K562 (cell line): ENCODE data around the gene CRTC3. TPM values are rescaled to one million over a fixed set of nuclear protein-coding genes. Genes with fewer than 3 reads are reported as not detected.
A peak's percentile ranks its signal among the peaks of the same experiment; 100 is the strongest.

Source experiments
- ATAC-seq: fragments of 200-7000 bp; cut with Tn5 transposase; 3 replicates; pipeline ENCODE4 v1.9.1; 2020; ENCODE audit warnings: moderate library complexity
- BruUV-seq: library from RNA; stranded (reverse); fragments of 400-500 nt; replicated peaks from 2 replicates; lab custom pipeline; 2021; lab: Mats Ljungman, UMichigan
- CTCF ChIA-PET: fragments of 300-600 bp; formaldehyde crosslinking; extraction: SDS; loops from one replicate; lab custom pipeline; 2021; ENCODE audit warnings: low intra/inter-chr PET ratio; lab: Yijun Ruan, JAX
- POLR2A ChIA-PET: fragments of 300-600, 350-650 bp; sonication (Branson Sonifier 250); formaldehyde crosslinking; extraction: SDS; loops from one replicate; lab custom pipeline; 2021; ENCODE audit warnings: antibody characterized with exemption, inconsistent platforms; lab: Yijun Ruan, JAX
- DNase-seq, 4 experiments: peaks; one replicate each; pipeline versions ENCODE4 v3.0.0 to v3.0.0-alpha.2; 2011 to 2018; ENCODE audit warnings: low spot score in 3 of 4, mixed read lengths in 3 of 4; ENCODE audit errors: extremely low read depth in 1 of 4
- FAIRE-seq: peaks from 2 replicates; lab custom pipeline; 2011; peaks lifted over from hg19 to GRCh38; lab: Jason Lieb, UNC
- H2AFZ ChIP-seq: 2 replicates; pipeline ENCODE4 v1.6.0; 2011; ENCODE audit warnings: low read depth, low read length, control low read depth, inconsistent platforms
- H3K27ac ChIP-seq: fragments of 200-600 bp; 3 replicates; pipeline ENCODE4 v1.8.0; 2011; ENCODE audit warnings: low read depth, mild to moderate bottlenecking, control low read depth, inconsistent platforms, low read length, moderate library complexity, mixed read lengths; ENCODE audit errors: extremely low read depth
- H3K27me3 ChIP-seq, 2 experiments: fragments of 300-600 bp in 1 of 2; 2 replicates in 1 of 2; 3 replicates in 1 of 2; pipeline versions ENCODE4 v1.6.0 to v1.8.0; 2011; ENCODE audit warnings: inconsistent platforms in 2 of 2, low read length in 2 of 2, mild to moderate bottlenecking in 1 of 2, mixed read lengths in 1 of 2, moderate library complexity in 1 of 2; ENCODE audit not compliant: control insufficient read depth in 2 of 2, insufficient read depth in 2 of 2
- H3K36me3 ChIP-seq: fragments of 300-600 bp; 3 replicates; pipeline ENCODE4 v1.8.0; 2011; ENCODE audit warnings: mild to moderate bottlenecking, low read length, inconsistent platforms; ENCODE audit not compliant: control insufficient read depth, insufficient read depth
- H3K4me1 ChIP-seq, 2 experiments: fragments of 200-600 bp in 1 of 2; replicated peaks in 1 of 2; 2 replicates in 1 of 2; 3 replicates in 1 of 2; pipeline versions ENCODE4 v1.5.1 to v1.8.0; 2011; ENCODE audit warnings: inconsistent platforms in 2 of 2, low read length in 2 of 2, mild to moderate bottlenecking in 1 of 2, mixed read lengths in 1 of 2, moderate library complexity in 1 of 2; ENCODE audit not compliant: control insufficient read depth in 2 of 2, insufficient read depth in 2 of 2
- H3K4me2 ChIP-seq: 2 replicates; pipeline ENCODE4 v1.6.1; 2011; ENCODE audit warnings: low read length, control low read depth, inconsistent platforms, mixed read lengths; ENCODE audit not compliant: insufficient read depth
- H3K4me3 ChIP-seq: fragments of 200-600 bp; sonication (generic), shearing (Covaris generic); 2 replicates; pipeline ENCODE4 v1.5.1; 2016; ENCODE audit warnings: control low read depth, inconsistent platforms
- H3K79me2 ChIP-seq: fragments of 200-600 bp; 3 replicates; pipeline ENCODE4 v1.8.0; 2011; ENCODE audit warnings: low read length, inconsistent platforms; ENCODE audit not compliant: control insufficient read depth, insufficient read depth
- H3K9ac ChIP-seq, 2 experiments: 2 replicates each; pipeline versions ENCODE4 v1.6.0 to v1.6.1; 2011; ENCODE audit warnings: low read depth in 2 of 2, low read length in 2 of 2, control low read depth in 1 of 2, inconsistent platforms in 1 of 2, mild to moderate bottlenecking in 1 of 2, mixed read lengths in 1 of 2; ENCODE audit not compliant: insufficient read depth in 1 of 2
- H3K9me1 ChIP-seq: one replicate; pipeline ENCODE4 v1.6.0; 2011; ENCODE audit warnings: inconsistent platforms, mild to moderate bottlenecking, low read length, moderate library complexity; ENCODE audit not compliant: control insufficient read depth, insufficient read depth
- H3K9me3 ChIP-seq: replicated peaks from 2 replicates; pipeline ENCODE4 v1.5.1; 2011; ENCODE audit warnings: low read depth, low read length, inconsistent platforms; ENCODE audit not compliant: control insufficient read depth, insufficient read depth
- H4K20me1 ChIP-seq: replicated peaks from 2 replicates; pipeline ENCODE4 v1.6.1; 2011; ENCODE audit warnings: low read length, inconsistent platforms, mixed read lengths; ENCODE audit not compliant: control insufficient read depth, insufficient read depth
- ATF4 ChIP-seq: fragments of 450-650 bp; formaldehyde crosslinking; IDR thresholded peaks from 2 replicates; pipeline ENCODE4 v1.4.0; 2022; ENCODE audit warnings: mild to moderate bottlenecking, moderate library complexity
- BRD9 ChIP-seq: fragments of 450-650 bp; IDR thresholded peaks from 2 replicates; pipeline ENCODE4 v1.6.1; 2018; ENCODE audit warnings: low read depth; ENCODE audit not compliant: partially characterized antibody
- CBFB ChIP-seq: sonication (generic); formaldehyde crosslinking; IDR thresholded peaks from 2 replicates; pipeline ENCODE4 v1.4.0; 2020; ENCODE audit warnings: mild to moderate bottlenecking, missing genetic modification reagents
- CEBPB ChIP-seq: fragments of 450-650 bp; IDR thresholded peaks from 2 replicates; pipeline ENCODE4 v1.6.1; 2016; ENCODE audit warnings: missing genetic modification characterization, missing compliant biosample characterization
- CEBPZ ChIP-seq: fragments of 150-350 bp; IDR thresholded peaks from 2 replicates; pipeline ENCODE4 v1.6.1; 2014; ENCODE audit warnings: low read depth, mild to moderate bottlenecking, low read length, borderline replicate concordance
- DNMT1 ChIP-seq: fragments of 450-650 bp; IDR thresholded peaks from 2 replicates; pipeline ENCODE4 v1.6.1; 2016; ENCODE audit warnings: antibody characterized with exemption, mild to moderate bottlenecking
- GATAD2A ChIP-seq: fragments of 450-650 bp; IDR thresholded peaks from 2 replicates; pipeline ENCODE4 v1.6.1; 2017
- HDAC6 ChIP-seq: IDR thresholded peaks from 2 replicates; pipeline ENCODE4 v1.6.1; 2012; ENCODE audit warnings: low read depth, mild to moderate bottlenecking, control low read depth, inconsistent platforms, low read length, moderate library complexity
- MIER1 ChIP-seq: fragments of 450-650 bp; IDR thresholded peaks from 2 replicates; pipeline ENCODE4 v1.6.1; 2016; ENCODE audit warnings: antibody characterized with exemption, mild to moderate bottlenecking, low read depth
- NFE2 ChIP-seq: IDR thresholded peaks from 2 replicates; pipeline ENCODE4 v1.6.1; 2014; ENCODE audit warnings: antibody characterized with exemption, low read depth
- PRPF4 ChIP-seq: fragments of 200-400 bp; formaldehyde crosslinking; IDR thresholded peaks from one replicate; pipeline ENCODE4 v1.6.1; 2017; ENCODE audit warnings: low read length, low read depth, mild to moderate bottlenecking; ENCODE audit not compliant: insufficient read depth, poor library complexity, severe bottlenecking
- RUNX1 ChIP-seq: sonication (generic); IDR thresholded peaks from 2 replicates; pipeline ENCODE4 v1.6.1; 2016; ENCODE audit warnings: antibody characterized with exemption, low read depth
- TRIM25 ChIP-seq: fragments of 450-650 bp; IDR thresholded peaks from 2 replicates; pipeline ENCODE4 v1.7.0; 2016; ENCODE audit warnings: borderline replicate concordance
- USF1 ChIP-seq: sonication (generic); formaldehyde crosslinking; IDR thresholded peaks from 2 replicates; pipeline ENCODE4 v1.9.0; 2022; ENCODE audit warnings: mild to moderate bottlenecking, missing genetic modification reagents
- ZNF23 ChIP-seq: fragments of 250-450 bp; sonication (Bioruptor Pico); IDR thresholded peaks from 2 replicates; pipeline ENCODE4 v1.4.0; 2020; ENCODE audit warnings: mild to moderate bottlenecking
- WGBS: fragments of 100-300 bp; shearing (Covaris generic); methylation state at CpG from one replicate; pipeline ENCODE4 v1.1.6; 2016; ENCODE audit warnings: low coverage, mixed read lengths; ENCODE audit not compliant: insufficient coverage; ENCODE audit errors: missing lambda C conversion rate; 5-methylcytosine and 5-hydroxymethylcytosine counted together
- in situ Hi-C: fragments of 300-500 bp; cut with MboI; formaldehyde crosslinking; loops from 4 replicates; pipeline ENCODE4 v1.15.0; 2018; ENCODE audit warnings: inconsistent platforms, mixed read lengths
- intact Hi-C: fragments of 100-400 bp; cut with micrococcal nuclease; formaldehyde crosslinking; loops from 2 replicates; pipeline ENCODE4 v1.14.2; 2022
- polyA plus RNA-seq, 8 experiments: library from polyadenylated mRNA; depleted of rRNA in 4 of 8; stranded (reverse) in 5 of 8; unstranded in 3 of 8; fragments of >200 nt; fragmentation: Nextera tagmentation in 2 of 8; fragmentation: Illumina TruSeq in 1 of 8; extraction: Ambion mirVana in 2 of 8; extraction: Trizol in 1 of 8; gene quantifications; 2 replicates each; pipeline versions ENCODE4 v1.2.1 to v1.2.3, GENCODE V29; 2011 to 2014; ENCODE audit warnings: inconsistent platforms in 1 of 8, missing spikeins in 1 of 8
- total RNA-seq, 7 experiments: library from RNA; depleted of rRNA in 6 of 7; stranded (reverse); fragments of >200 nt in 6 of 7; fragmentation: Illumina TruSeq in 2 of 7; extraction: Trizol in 2 of 7; gene quantifications; 2 replicates each; pipeline versions ENCODE4 v1.2.1 to v1.2.3, GENCODE V29; 2011 to 2021; ENCODE audit warnings: low replicate concordance in 1 of 7

The CRTC3 gene
- total and polyA plus RNA-seq, 9 of the 15 experiments (the other 6 are each of a cell fraction or from before 2014, with no cell fraction given), result 1.2 to 19.0 (median 11.6) TPM

- no TSS peak for BruUV-seq
- H3K9me3 ChIP-seq, result no peaks in the 10 kb centered on the region
- peaks cover 4 to 21% of the 10 kb centered on the region in 2 experiments; a peak in 4 of 5 replicates for H3K4me1 ChIP-seq
- CTCF ChIA-PET, result no interaction called here
- POLR2A ChIA-PET, result interaction anchor here (1.0 kb wide), 1 partner anchor 8 kb away, joined by 3 read pairs; no protein-coding TSS in a partner anchor
- peak overlapping the region; percentile 56; the same call in 1 of the 2 replicates for H2AFZ ChIP-seq
- ATAC-seq (peak; percentile 77), FAIRE-seq (no peak), DNase-seq (peak; percentile 36 to 59 (median 50))
- H3K27ac ChIP-seq, result no peak overlapping the region
- no peaks in the 10 kb centered on the region for H3K79me2 ChIP-seq
- H3K36me3 ChIP-seq, result no peaks in the 10 kb centered on the region
- no peaks in the 10 kb centered on the region for H3K27me3 ChIP-seq
- no peaks in the 10 kb centered on the region for H3K9me1 ChIP-seq
- H4K20me1 ChIP-seq, result no peaks in the 10 kb centered on the region
- no peak overlapping the region for H3K4me3 ChIP-seq
- TF ChIP-seq CEBPB (tag) (no peak), RUNX1 (no peak), DNMT1 (no peak), GATAD2A (no peak), USF1 (CRISPR knock-in tag) (no peak), PRPF4 (no peak), ZNF23 (CRISPR knock-in tag) (no peak), TRIM25 (no peak), ATF4 (CRISPR knock-in tag) (no peak), MIER1 (no peak), CBFB (no peak), BRD9 (no peak), HDAC6 (no peak), CEBPZ (no peak), NFE2 (no peak)
- H3K9ac ChIP-seq, result peak overlapping the region in 1 of 2 experiments; percentile 46; a peak in 1 of 4 replicates
- no peak overlapping the region; the same call in 1 of the 2 replicates for H3K4me2 ChIP-seq
- intact Hi-C loops, result no loop called here
- WGBS, result 20% methylated on average over 9 of the region's 10 CpGs
- in situ Hi-C loops, result no loop called here
Observed at GRCh38 chr15:90683371-90683770, 153.6 kb downstream of the CRTC3 start.
